ENCODE results near the gene EPOP.

DNA sequence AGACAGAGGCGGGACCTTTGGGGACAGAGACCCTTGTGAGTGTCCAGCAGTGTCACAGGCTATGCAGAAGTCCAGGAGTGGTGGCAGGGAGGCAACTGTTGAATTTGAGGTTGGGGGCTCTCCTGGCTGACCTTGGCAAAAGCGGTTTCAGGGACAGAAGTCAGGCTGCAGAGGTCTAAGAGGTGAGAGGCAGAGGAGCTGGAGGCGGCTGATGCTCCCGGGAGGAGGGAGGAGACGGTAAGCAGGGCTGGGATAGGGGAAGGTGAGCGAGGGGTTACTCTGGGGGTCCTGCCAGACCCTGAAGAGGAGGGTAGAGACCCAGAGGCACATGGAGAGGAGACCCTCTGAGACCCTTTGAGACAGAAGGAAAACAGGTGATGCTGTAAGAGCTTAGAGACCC is 5.2 kb downstream of the EPOP start:
- TF ChIP-seq, protein P1, sequence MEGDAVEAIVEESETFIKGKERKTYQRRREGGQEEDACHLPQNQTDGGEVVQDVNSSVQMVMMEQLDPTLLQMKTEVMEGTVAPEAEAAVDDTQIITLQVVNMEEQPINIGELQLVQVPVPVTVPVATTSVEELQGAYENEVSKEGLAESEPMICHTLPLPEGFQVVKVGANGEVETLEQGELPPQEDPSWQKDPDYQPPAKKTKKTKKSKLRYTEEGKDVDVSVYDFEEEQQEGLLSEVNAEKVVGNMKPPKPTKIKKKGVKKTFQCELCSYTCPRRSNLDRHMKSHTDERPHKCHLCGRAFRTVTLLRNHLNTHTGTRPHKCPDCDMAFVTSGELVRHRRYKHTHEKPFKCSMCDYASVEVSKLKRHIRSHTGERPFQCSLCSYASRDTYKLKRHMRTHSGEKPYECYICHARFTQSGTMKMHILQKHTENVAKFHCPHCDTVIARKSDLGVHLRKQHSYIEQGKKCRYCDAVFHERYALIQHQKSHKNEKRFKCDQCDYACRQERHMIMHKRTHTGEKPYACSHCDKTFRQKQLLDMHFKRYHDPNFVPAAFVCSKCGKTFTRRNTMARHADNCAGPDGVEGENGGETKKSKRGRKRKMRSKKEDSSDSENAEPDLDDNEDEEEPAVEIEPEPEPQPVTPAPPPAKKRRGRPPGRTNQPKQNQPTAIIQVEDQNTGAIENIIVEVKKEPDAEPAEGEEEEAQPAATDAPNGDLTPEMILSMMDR (conservative IDR thresholded peaks at IDR 0.05; ENCODE audit: low read length), result no peak
- no peak for TF ChIP-seq EZH2phosphoT487 (IDR thresholded peaks at IDR 0.05; ENCODE audit: borderline replicate concordance, low read depth, low read length)

Measured in OCI-LY7 (cell line).